Large intestine (tissue), 3 donors: ENCODE data around the gene NCOA7. TPM values are rescaled to one million over a fixed set of nuclear protein-coding genes. Genes with fewer than 3 reads are reported as not detected.

Experiments
- DNase-seq, 2 donors: peaks; one replicate each; pipeline versions ENCODE4 v3.0.0 to v3.0.0-alpha.2; 2013
- H3K27ac ChIP-seq: one replicate; pipeline ENCODE4 v1.5.1; 2013; ENCODE audit warnings: low read length
- H3K27me3 ChIP-seq: 2 replicates; pipeline ENCODE4 v1.6.1; 2013; ENCODE audit warnings: low read length; ENCODE audit not compliant: control insufficient read depth, insufficient read depth
- H3K36me3 ChIP-seq: 2 replicates; pipeline ENCODE4 v1.6.1; 2013; ENCODE audit warnings: low read length; ENCODE audit not compliant: control insufficient read depth, insufficient read depth
- H3K4me1 ChIP-seq: one replicate; pipeline ENCODE4 v1.6.1; 2013; ENCODE audit warnings: low read length; ENCODE audit not compliant: control insufficient read depth, insufficient read depth
- H3K4me3 ChIP-seq: one replicate; pipeline ENCODE4 v1.5.1; 2013; ENCODE audit warnings: low read length
- H3K9me3 ChIP-seq: one replicate; pipeline ENCODE4 v1.6.1; 2013; ENCODE audit warnings: mild to moderate bottlenecking, low read depth, low read length, moderate library complexity; ENCODE audit not compliant: control insufficient read depth
- WGBS: methylation state at CpG from one replicate; pipeline ENCODE4 v1.1.5; 2013; ENCODE audit warnings: low lambda C conversion rate; ENCODE audit not compliant: insufficient coverage; 5-methylcytosine and 5-hydroxymethylcytosine counted together
- polyA plus RNA-seq: library from polyadenylated mRNA; unstranded; fragments of 120-200 nt; gene quantifications from one replicate; pipeline ENCODE4 v1.2.1, GENCODE V29; 2013

NCOA7 gene
- polyA plus RNA-seq, 1 donor, result 78.7 TPM

- H3K36me3 ChIP-seq, result no peaks in the 10 kb centered on the region
- H3K9me3 ChIP-seq, result no peaks in the 10 kb centered on the region
- no peak overlapping the region for H3K27ac ChIP-seq
- peaks cover 21% of the 10 kb centered on the region for H3K4me1 ChIP-seq
- no peak for DNase-seq
- no peak overlapping the region for H3K4me3 ChIP-seq
- no peaks in the 10 kb centered on the region for H3K27me3 ChIP-seq
Measured at GRCh38 chr6:125792680-125793079, 1.9 kb downstream of the NCOA7 start.

GRCh38 chr6:125793280-125793679 is 2.5 kb downstream of the NCOA7 start:
- Histone ChIP-seq H3K27me3 (no peaks in the 10 kb centered on the region), H3K36me3 (no peaks in the 10 kb centered on the region), H3K9me3 (no peaks in the 10 kb centered on the region), H3K4me3 (no peak overlapping the region), H3K27ac (no peak overlapping the region), H3K4me1 (peaks cover 25% of the 10 kb centered on the region)
- no CpG with 5 or more reads among the region's 2 CpGs for WGBS
- DNase-seq, result no peak

GRCh38 chr6:125793863-125794262 is 3.1 kb downstream of the NCOA7 start:
- H3K4me3 ChIP-seq, result no peak overlapping the region
- DNase-seq, result no peak
- H3K9me3 ChIP-seq, result no peaks in the 10 kb centered on the region
- H3K4me1 ChIP-seq, result peaks cover 27% of the 10 kb centered on the region
- no CpG with 5 or more reads among the region's 3 CpGs for WGBS
- H3K27ac ChIP-seq, result no peak overlapping the region
- no peaks in the 10 kb centered on the region for H3K36me3 ChIP-seq
- no peaks in the 10 kb centered on the region for H3K27me3 ChIP-seq

- peaks cover 26% of the 10 kb centered on the region for H3K4me1 ChIP-seq
- H3K9me3 ChIP-seq, result no peaks in the 10 kb centered on the region
- H3K27ac ChIP-seq, result no peak overlapping the region
- H3K27me3 ChIP-seq, result no peaks in the 10 kb centered on the region
- H3K4me3 ChIP-seq, result no peak overlapping the region
- no peaks in the 10 kb centered on the region for H3K36me3 ChIP-seq
- WGBS, result 93% methylated on average over 4 of the region's 5 CpGs
- no peak for DNase-seq
Measured at GRCh38 chr6:125794342-125795137, 3.8 kb downstream of the NCOA7 start.

GRCh38 chr6:125795301-125795700 is 4.5 kb downstream of the NCOA7 start:
- Histone ChIP-seq H3K27ac (no peak overlapping the region), H3K4me3 (no peak overlapping the region), H3K9me3 (no peaks in the 10 kb centered on the region), H3K4me1 (peaks cover 21% of the 10 kb centered on the region), H3K27me3 (no peaks in the 10 kb centered on the region), H3K36me3 (no peaks in the 10 kb centered on the region)
- DNase-seq, result no peak
- WGBS, result no CpG with 5 or more reads among the region's 1 CpG

- Histone ChIP-seq H3K9me3 (no peaks in the 10 kb centered on the region), H3K27ac (no peak overlapping the region), H3K27me3 (no peaks in the 10 kb centered on the region), H3K36me3 (no peaks in the 10 kb centered on the region), H3K4me3 (no peak overlapping the region), H3K4me1 (peaks cover 22% of the 10 kb centered on the region)
- WGBS, result 60% methylated on average over 1 of the region's 3 CpGs
- no peak for DNase-seq
Measured at GRCh38 chr6:125797120-125797885, 6.5 kb downstream of the NCOA7 start.

- no peak for DNase-seq
- Histone ChIP-seq H3K27me3 (no peaks in the 10 kb centered on the region), H3K9me3 (no peaks in the 10 kb centered on the region), H3K27ac (no peak overlapping the region), H3K36me3 (no peaks in the 10 kb centered on the region), H3K4me1 (peaks cover 22% of the 10 kb centered on the region), H3K4me3 (no peak overlapping the region)
- no CpG with 5 or more reads among the region's 3 CpGs for WGBS
Measured at GRCh38 chr6:125797886-125798444, 7.2 kb downstream of the NCOA7 start.

- Histone ChIP-seq H3K9me3 (no peaks in the 10 kb centered on the region), H3K4me1 (peaks cover 22% of the 10 kb centered on the region), H3K4me3 (no peak overlapping the region), H3K27me3 (no peaks in the 10 kb centered on the region), H3K36me3 (no peaks in the 10 kb centered on the region), H3K27ac (peak overlapping the region; percentile 70)
- 83% methylated on average over 2 of the region's 5 CpGs for WGBS
- peak in 1 of 2 donors; percentile 29 for DNase-seq
Measured at GRCh38 chr6:125798734-125799508, 8.2 kb downstream of the NCOA7 start.

GRCh38 chr6:125802383-125802782 is 11.6 kb downstream of the NCOA7 start:
- no peaks in the 10 kb centered on the region for H3K9me3 ChIP-seq
- H3K36me3 ChIP-seq, result no peaks in the 10 kb centered on the region
- 83% methylated on average over 1 of the region's 2 CpGs for WGBS
- H3K4me3 ChIP-seq, result no peak overlapping the region
- H3K27me3 ChIP-seq, result no peaks in the 10 kb centered on the region
- H3K27ac ChIP-seq, result no peak overlapping the region
- no peak for DNase-seq
- H3K4me1 ChIP-seq, result peaks cover 33% of the 10 kb centered on the region

GRCh38 chr6:125802943-125803377 is 12.2 kb downstream of the NCOA7 start:
- H3K4me1 ChIP-seq, result peaks cover 34% of the 10 kb centered on the region
- H3K36me3 ChIP-seq, result no peaks in the 10 kb centered on the region
- no peak for DNase-seq
- 86% methylated on average over 2 of the region's 4 CpGs for WGBS
- H3K4me3 ChIP-seq, result no peak overlapping the region
- no peaks in the 10 kb centered on the region for H3K27me3 ChIP-seq
- no peaks in the 10 kb centered on the region for H3K9me3 ChIP-seq
- no peak overlapping the region for H3K27ac ChIP-seq
